ENCODE data around the gene PITPNM3. TPM values are rescaled to one million over a fixed set of nuclear protein-coding genes. Genes with fewer than 3 reads are reported as not detected.

Gene PITPNM3
- total RNA-seq, 1 experiment from 2014 or later = 0.44 TPM

- Histone ChIP-seq H3K36me3 (ENCODE audit: control insufficient read depth, insufficient read depth, low read length) (no peaks in the 10 kb centered on the region), H3K9me3 (ENCODE audit: control insufficient read depth, insufficient read depth, low read depth, low read length) (no peaks in the 10 kb centered on the region), H3K27me3 (ENCODE audit: control insufficient read depth, insufficient read depth, low read length) (no peaks in the 10 kb centered on the region), H3K27ac (ENCODE audit: low read length) (no peak overlapping the region), H3K4me3 (ENCODE audit: low read depth in 2 of 2, low read length in 2 of 2) (no peak overlapping the region), H3K4me1 (ENCODE audit: control insufficient read depth, insufficient read depth, low read length) (no peaks in the 10 kb centered on the region; the same call in 1 of the 2 replicates)
- DNase-seq (ENCODE audit: low read depth, low spot score) = no peak
- in situ Hi-C loops (cut with HindIII; ENCODE audit: low pct_unique_long_range_greater_than_20kb, low sequenced_read_pairs) = no loop called here
- POLR2A ChIA-PET = no interaction called here
- no peak for TF ChIP-seq TCF7L2 (IDR thresholded peaks at IDR 0.05; ENCODE audit: low read depth, low read length)
- intact Hi-C loops (cut with micrococcal nuclease; ENCODE audit: unreplicated experiment) = no loop called here
- CTCF ChIA-PET = no interaction called here
- no peak for ATAC-seq
- BruUV-seq (replicated peaks) = no TSS peak
Observed at GRCh38 chr17:6452471-6453266, 103.7 kb downstream of the PITPNM3 start.

- ChIA-PET CTCF (no interaction called here), POLR2A (no interaction called here)
- H3K27me3 ChIP-seq (ENCODE audit: control insufficient read depth, insufficient read depth, low read length) = no peaks in the 10 kb centered on the region
- in situ Hi-C loops (cut with HindIII; ENCODE audit: low pct_unique_long_range_greater_than_20kb, low sequenced_read_pairs) = no loop called here
- no peak for ATAC-seq
- H3K27ac ChIP-seq (ENCODE audit: low read length) = no peak overlapping the region
- no TSS peak for BruUV-seq (replicated peaks)
- TF ChIP-seq, protein P1, sequence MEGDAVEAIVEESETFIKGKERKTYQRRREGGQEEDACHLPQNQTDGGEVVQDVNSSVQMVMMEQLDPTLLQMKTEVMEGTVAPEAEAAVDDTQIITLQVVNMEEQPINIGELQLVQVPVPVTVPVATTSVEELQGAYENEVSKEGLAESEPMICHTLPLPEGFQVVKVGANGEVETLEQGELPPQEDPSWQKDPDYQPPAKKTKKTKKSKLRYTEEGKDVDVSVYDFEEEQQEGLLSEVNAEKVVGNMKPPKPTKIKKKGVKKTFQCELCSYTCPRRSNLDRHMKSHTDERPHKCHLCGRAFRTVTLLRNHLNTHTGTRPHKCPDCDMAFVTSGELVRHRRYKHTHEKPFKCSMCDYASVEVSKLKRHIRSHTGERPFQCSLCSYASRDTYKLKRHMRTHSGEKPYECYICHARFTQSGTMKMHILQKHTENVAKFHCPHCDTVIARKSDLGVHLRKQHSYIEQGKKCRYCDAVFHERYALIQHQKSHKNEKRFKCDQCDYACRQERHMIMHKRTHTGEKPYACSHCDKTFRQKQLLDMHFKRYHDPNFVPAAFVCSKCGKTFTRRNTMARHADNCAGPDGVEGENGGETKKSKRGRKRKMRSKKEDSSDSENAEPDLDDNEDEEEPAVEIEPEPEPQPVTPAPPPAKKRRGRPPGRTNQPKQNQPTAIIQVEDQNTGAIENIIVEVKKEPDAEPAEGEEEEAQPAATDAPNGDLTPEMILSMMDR (IDR thresholded peaks at IDR 0.05) = no peak
- TF ChIP-seq SIN3A (IDR thresholded peaks at IDR 0.05; ENCODE audit: borderline replicate concordance, insufficient read depth, low read depth, low read length) = no peak
- TF ChIP-seq TCF7L2 (IDR thresholded peaks at IDR 0.05; ENCODE audit: low read depth, low read length) = no peak
- no peak for TF ChIP-seq POLR2AphosphoS5 (IDR thresholded peaks at IDR 0.05; ENCODE audit: low read depth, low read length)
- TF ChIP-seq, protein P2, sequence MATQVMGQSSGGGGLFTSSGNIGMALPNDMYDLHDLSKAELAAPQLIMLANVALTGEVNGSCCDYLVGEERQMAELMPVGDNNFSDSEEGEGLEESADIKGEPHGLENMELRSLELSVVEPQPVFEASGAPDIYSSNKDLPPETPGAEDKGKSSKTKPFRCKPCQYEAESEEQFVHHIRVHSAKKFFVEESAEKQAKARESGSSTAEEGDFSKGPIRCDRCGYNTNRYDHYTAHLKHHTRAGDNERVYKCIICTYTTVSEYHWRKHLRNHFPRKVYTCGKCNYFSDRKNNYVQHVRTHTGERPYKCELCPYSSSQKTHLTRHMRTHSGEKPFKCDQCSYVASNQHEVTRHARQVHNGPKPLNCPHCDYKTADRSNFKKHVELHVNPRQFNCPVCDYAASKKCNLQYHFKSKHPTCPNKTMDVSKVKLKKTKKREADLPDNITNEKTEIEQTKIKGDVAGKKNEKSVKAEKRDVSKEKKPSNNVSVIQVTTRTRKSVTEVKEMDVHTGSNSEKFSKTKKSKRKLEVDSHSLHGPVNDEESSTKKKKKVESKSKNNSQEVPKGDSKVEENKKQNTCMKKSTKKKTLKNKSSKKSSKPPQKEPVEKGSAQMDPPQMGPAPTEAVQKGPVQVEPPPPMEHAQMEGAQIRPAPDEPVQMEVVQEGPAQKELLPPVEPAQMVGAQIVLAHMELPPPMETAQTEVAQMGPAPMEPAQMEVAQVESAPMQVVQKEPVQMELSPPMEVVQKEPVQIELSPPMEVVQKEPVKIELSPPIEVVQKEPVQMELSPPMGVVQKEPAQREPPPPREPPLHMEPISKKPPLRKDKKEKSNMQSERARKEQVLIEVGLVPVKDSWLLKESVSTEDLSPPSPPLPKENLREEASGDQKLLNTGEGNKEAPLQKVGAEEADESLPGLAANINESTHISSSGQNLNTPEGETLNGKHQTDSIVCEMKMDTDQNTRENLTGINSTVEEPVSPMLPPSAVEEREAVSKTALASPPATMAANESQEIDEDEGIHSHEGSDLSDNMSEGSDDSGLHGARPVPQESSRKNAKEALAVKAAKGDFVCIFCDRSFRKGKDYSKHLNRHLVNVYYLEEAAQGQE (IDR thresholded peaks at IDR 0.05; ENCODE audit: insufficient read depth in 1 of 2, low read depth in 2 of 2, low read length in 1 of 2) = no peak
- H3K36me3 ChIP-seq (ENCODE audit: control insufficient read depth, insufficient read depth, low read length) = no peaks in the 10 kb centered on the region
- H3K9me3 ChIP-seq (ENCODE audit: control insufficient read depth, insufficient read depth, low read depth, low read length) = no peaks in the 10 kb centered on the region
- no peak overlapping the region for H3K4me3 ChIP-seq (ENCODE audit: low read depth in 2 of 2, low read length in 2 of 2)
- intact Hi-C loops (cut with micrococcal nuclease; ENCODE audit: unreplicated experiment) = no loop called here
- H3K4me1 ChIP-seq (ENCODE audit: control insufficient read depth, insufficient read depth, low read length) = no peaks in the 10 kb centered on the region
- no peak for DNase-seq (ENCODE audit: low read depth, low spot score)
Observed at GRCh38 chr17:6450926-6451832, 105.2 kb downstream of the PITPNM3 start.
